ENCODE data around the gene FADS6. TPM values are rescaled to one million over a fixed set of nuclear protein-coding genes. Genes with fewer than 3 reads are reported as not detected.

The FADS6 gene
- total and polyA plus RNA-seq, 2 of the 13 experiments (the other 11 are each of a cell fraction or from before 2014, with no cell fraction given): 0.11 TPM

DNA sequence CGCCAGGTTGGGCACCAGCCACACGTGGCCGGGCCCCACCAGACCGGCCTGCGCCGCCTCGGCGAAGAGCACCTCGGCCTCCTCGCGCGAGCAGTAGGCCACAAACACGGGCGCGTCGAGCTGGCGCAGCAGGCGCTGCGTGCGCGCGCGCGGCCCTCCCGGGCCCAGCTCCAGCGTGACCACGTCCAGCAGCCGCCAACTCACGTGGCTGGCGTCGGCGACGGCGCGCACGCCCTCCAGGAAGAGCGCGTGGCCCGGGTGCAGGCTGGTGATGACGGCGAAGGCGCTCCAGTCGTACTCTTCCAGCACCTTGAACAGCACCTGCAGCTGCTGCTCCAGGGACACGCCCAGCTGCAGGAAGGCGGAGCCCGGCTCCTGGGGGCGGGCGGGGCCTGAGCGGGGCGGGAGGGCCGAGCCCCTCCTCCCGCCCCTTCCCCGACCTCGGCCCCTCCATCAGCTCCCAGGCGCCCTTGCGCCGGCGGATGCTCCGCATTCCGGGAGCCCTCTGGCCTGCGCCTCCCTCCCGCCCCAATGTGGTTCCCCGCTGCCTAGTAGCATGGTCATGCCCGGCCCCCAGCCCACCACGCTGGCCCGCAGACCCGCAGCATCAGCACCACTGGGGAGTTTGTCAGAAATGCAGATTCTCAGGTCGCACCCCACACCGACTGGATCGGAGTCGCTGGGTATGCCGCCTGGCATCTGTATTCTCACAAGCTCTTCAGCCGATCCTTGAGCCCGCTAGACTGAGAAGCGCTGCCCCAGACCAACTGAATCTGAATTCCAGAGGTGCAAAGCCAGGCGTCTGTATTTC lies 41.0 kb downstream of the FADS6 start (continued):
- TF ChIP-seq, protein P1, sequence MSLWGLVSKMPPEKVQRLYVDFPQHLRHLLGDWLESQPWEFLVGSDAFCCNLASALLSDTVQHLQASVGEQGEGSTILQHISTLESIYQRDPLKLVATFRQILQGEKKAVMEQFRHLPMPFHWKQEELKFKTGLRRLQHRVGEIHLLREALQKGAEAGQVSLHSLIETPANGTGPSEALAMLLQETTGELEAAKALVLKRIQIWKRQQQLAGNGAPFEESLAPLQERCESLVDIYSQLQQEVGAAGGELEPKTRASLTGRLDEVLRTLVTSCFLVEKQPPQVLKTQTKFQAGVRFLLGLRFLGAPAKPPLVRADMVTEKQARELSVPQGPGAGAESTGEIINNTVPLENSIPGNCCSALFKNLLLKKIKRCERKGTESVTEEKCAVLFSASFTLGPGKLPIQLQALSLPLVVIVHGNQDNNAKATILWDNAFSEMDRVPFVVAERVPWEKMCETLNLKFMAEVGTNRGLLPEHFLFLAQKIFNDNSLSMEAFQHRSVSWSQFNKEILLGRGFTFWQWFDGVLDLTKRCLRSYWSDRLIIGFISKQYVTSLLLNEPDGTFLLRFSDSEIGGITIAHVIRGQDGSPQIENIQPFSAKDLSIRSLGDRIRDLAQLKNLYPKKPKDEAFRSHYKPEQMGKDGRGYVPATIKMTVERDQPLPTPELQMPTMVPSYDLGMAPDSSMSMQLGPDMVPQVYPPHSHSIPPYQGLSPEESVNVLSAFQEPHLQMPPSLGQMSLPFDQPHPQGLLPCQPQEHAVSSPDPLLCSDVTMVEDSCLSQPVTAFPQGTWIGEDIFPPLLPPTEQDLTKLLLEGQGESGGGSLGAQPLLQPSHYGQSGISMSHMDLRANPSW (CRISPR knock-in tag; IDR thresholded peaks at IDR 0.05; ENCODE audit: borderline replicate concordance): no peak
- TF ChIP-seq MED13 (CRISPR knock-in tag; IDR thresholded peaks at IDR 0.05): 0 out of 2 replicates have a peak, but pooled peaks have one; percentile 3
- TF ChIP-seq TCF7 (IDR thresholded peaks at IDR 0.05; ENCODE audit: low read depth): no peak
- TF ChIP-seq MYNN (CRISPR knock-in tag; IDR thresholded peaks at IDR 0.05; ENCODE audit: low read depth): no peak
- no peak; the same call in 1 of the 2 replicates for TF ChIP-seq ZNF891 (CRISPR knock-in tag; IDR thresholded peaks at IDR 0.05)
- no peak for TF ChIP-seq HMG20B (CRISPR knock-in tag; conservative IDR thresholded peaks at IDR 0.05)
- no peak for TF ChIP-seq SMARCE1 (IDR thresholded peaks at IDR 0.05; ENCODE audit: borderline replicate concordance)
- no peak for TF ChIP-seq FOXK1 (CRISPR knock-in tag; IDR thresholded peaks at IDR 0.05; ENCODE audit: borderline replicate concordance, low read depth)
- TF ChIP-seq, protein P2, sequence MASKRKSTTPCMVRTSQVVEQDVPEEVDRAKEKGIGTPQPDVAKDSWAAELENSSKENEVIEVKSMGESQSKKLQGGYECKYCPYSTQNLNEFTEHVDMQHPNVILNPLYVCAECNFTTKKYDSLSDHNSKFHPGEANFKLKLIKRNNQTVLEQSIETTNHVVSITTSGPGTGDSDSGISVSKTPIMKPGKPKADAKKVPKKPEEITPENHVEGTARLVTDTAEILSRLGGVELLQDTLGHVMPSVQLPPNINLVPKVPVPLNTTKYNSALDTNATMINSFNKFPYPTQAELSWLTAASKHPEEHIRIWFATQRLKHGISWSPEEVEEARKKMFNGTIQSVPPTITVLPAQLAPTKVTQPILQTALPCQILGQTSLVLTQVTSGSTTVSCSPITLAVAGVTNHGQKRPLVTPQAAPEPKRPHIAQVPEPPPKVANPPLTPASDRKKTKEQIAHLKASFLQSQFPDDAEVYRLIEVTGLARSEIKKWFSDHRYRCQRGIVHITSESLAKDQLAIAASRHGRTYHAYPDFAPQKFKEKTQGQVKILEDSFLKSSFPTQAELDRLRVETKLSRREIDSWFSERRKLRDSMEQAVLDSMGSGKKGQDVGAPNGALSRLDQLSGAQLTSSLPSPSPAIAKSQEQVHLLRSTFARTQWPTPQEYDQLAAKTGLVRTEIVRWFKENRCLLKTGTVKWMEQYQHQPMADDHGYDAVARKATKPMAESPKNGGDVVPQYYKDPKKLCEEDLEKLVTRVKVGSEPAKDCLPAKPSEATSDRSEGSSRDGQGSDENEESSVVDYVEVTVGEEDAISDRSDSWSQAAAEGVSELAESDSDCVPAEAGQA (IDR thresholded peaks at IDR 0.05; ENCODE audit: low read depth): no peak
- TF ChIP-seq, protein P2 (CRISPR knock-in tag; IDR thresholded peaks at IDR 0.05; ENCODE audit: borderline replicate concordance): peak; percentile 72; the same call in 1 of the 2 replicates
- TF ChIP-seq, protein P3, sequence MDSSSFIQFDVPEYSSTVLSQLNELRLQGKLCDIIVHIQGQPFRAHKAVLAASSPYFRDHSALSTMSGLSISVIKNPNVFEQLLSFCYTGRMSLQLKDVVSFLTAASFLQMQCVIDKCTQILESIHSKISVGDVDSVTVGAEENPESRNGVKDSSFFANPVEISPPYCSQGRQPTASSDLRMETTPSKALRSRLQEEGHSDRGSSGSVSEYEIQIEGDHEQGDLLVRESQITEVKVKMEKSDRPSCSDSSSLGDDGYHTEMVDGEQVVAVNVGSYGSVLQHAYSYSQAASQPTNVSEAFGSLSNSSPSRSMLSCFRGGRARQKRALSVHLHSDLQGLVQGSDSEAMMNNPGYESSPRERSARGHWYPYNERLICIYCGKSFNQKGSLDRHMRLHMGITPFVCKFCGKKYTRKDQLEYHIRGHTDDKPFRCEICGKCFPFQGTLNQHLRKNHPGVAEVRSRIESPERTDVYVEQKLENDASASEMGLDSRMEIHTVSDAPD (CRISPR knock-in tag; IDR thresholded peaks at IDR 0.05): no peak
- no peak for TF ChIP-seq IRF2 (CRISPR knock-in tag; IDR thresholded peaks at IDR 0.05)
- no peak for TF ChIP-seq SNAI1 (CRISPR knock-in tag; IDR thresholded peaks at IDR 0.05; ENCODE audit: borderline replicate concordance)
- TF ChIP-seq, protein P4, sequence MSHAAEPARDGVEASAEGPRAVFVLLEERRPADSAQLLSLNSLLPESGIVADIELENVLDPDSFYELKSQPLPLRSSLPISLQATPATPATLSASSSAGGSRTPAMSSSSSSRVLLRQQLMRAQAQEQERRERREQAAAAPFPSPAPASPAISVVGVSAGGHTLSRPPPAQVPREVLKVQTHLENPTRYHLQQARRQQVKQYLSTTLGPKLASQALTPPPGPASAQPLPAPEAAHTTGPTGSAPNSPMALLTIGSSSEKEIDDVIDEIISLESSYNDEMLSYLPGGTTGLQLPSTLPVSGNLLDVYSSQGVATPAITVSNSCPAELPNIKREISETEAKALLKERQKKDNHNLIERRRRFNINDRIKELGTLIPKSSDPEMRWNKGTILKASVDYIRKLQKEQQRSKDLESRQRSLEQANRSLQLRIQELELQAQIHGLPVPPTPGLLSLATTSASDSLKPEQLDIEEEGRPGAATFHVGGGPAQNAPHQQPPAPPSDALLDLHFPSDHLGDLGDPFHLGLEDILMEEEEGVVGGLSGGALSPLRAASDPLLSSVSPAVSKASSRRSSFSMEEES (CRISPR knock-in tag; IDR thresholded peaks at IDR 0.05): no peak
- TF ChIP-seq PLRG1 (conservative IDR thresholded peaks at IDR 0.05): no peak
- no peak for TF ChIP-seq ZNF709 (CRISPR knock-in tag; IDR thresholded peaks at IDR 0.05)
